ENCODE measurements around the gene PHYKPL.

The PHYKPL gene

GRCh38 chr5:178162481-178162880 lies 70.1 kb downstream of the PHYKPL start:
- H3K4me3 ChIP-seq (ENCODE audit: low read depth, low read length) = no peak overlapping the region
- in situ Hi-C loops (cut with HindIII; ENCODE audit: low sequenced_read_pairs) = no loop called here
- TF ChIP-seq CTCF (IDR thresholded peaks at IDR 0.05; ENCODE audit: low read depth, low read length, missing control alignments) = no peak
- no peak for DNase-seq (ENCODE audit: low read depth)

- H3K4me3 ChIP-seq (ENCODE audit: low read depth, low read length) = no peak overlapping the region
- DNase-seq (ENCODE audit: low read depth) = no peak
- in situ Hi-C loops (cut with HindIII; ENCODE audit: low sequenced_read_pairs) = no loop called here
- TF ChIP-seq CTCF (IDR thresholded peaks at IDR 0.05; ENCODE audit: low read depth, low read length, missing control alignments) = no peak
Observed at GRCh38 chr5:178160176-178160575, 72.4 kb downstream of the PHYKPL start.

All from astrocyte of the cerebellum (primary cell).